Common myeloid progenitor, CD34-positive (primary cell): ENCODE results near the gene CCSER2.
A peak's percentile ranks its signal among the peaks of the same experiment; 100 is the strongest.
"Not testable (repeated sequence)": the region's sequence is repeated elsewhere in the genome, so short reads cannot be mapped to it uniquely, and the experiment has no call there.

ENCODE experiments used
- CTCF ChIA-PET: fragments of 350-600 bp; sonication (Branson Sonifier 250); formaldehyde crosslinking; loops from one replicate; lab custom pipeline; 2021; ENCODE audit warnings: antibody characterized with exemption; lab: Charles Lee
- POLR2A ChIA-PET: fragments of 350-600 bp; sonication (Branson Sonifier 250); formaldehyde crosslinking; loops from one replicate; lab custom pipeline; 2021; ENCODE audit warnings: antibody characterized with exemption; lab: Charles Lee
- DNase-seq, 3 donors: peaks; one replicate each; pipeline versions ENCODE4 v3.0.0 to v3.0.0-alpha.2; 2013
- H3K27ac ChIP-seq, 2 experiments: 1 replicate in 1 of 2; 2 replicates in 1 of 2; pipeline ENCODE4 v1.7.0; 2013; ENCODE audit warnings: inconsistent platforms in 2 of 2, low read length in 2 of 2, mild to moderate bottlenecking in 2 of 2, low read depth in 1 of 2, moderate library complexity in 1 of 2; ENCODE audit not compliant: severe bottlenecking in 2 of 2, insufficient read depth in 1 of 2, poor library complexity in 1 of 2
- H3K27me3 ChIP-seq, 5 experiments: replicated peaks in 2 of 5; 1 replicate in 3 of 5; 2 replicates in 2 of 5; pipeline versions ENCODE4 v1.6.1 to v1.7.0; 2013; ENCODE audit warnings: low read length in 4 of 5, mild to moderate bottlenecking in 2 of 5, moderate library complexity in 2 of 5, inconsistent platforms in 1 of 5; ENCODE audit not compliant: insufficient read depth in 5 of 5, control insufficient read depth in 4 of 5
- H3K36me3 ChIP-seq, 4 experiments: 1 replicate in 2 of 4; 2 replicates in 2 of 4; pipeline versions ENCODE4 v1.6.1 to v1.7.0; 2013; ENCODE audit warnings: low read length in 3 of 4, control low read depth in 1 of 4, mild to moderate bottlenecking in 1 of 4; ENCODE audit not compliant: control insufficient read depth in 4 of 4, insufficient read depth in 4 of 4
- H3K4me1 ChIP-seq, 4 experiments: 1 replicate in 3 of 4; 2 replicates in 1 of 4; pipeline versions ENCODE4 v1.6.1 to v1.7.1; 2013; ENCODE audit warnings: low read length in 3 of 4, mild to moderate bottlenecking in 3 of 4, control low read depth in 1 of 4, inconsistent platforms in 1 of 4, moderate library complexity in 1 of 4; ENCODE audit not compliant: control insufficient read depth in 4 of 4, insufficient read depth in 4 of 4; ENCODE audit errors: control extremely low read depth in 1 of 4
- H3K4me3 ChIP-seq, 7 experiments: 1 replicate in 4 of 7; 2 replicates in 3 of 7; pipeline versions ENCODE4 v1.5.1 to v1.7.0; 2013; ENCODE audit warnings: mild to moderate bottlenecking in 7 of 7, low read length in 6 of 7, moderate library complexity in 6 of 7, inconsistent platforms in 2 of 7, low read depth in 2 of 7, control low read depth in 1 of 7; ENCODE audit not compliant: insufficient read depth in 4 of 7, control insufficient read depth in 1 of 7; ENCODE audit errors: extremely low read depth in 1 of 7
- H3K9me3 ChIP-seq, 5 experiments: 1 replicate in 4 of 5; 2 replicates in 1 of 5; pipeline versions ENCODE4 v1.6.1 to v1.7.1; 2013; ENCODE audit warnings: low read length in 4 of 5, mild to moderate bottlenecking in 2 of 5, inconsistent platforms in 1 of 5, low read depth in 1 of 5, moderate library complexity in 1 of 5; ENCODE audit not compliant: control insufficient read depth in 4 of 5, insufficient read depth in 2 of 5; ENCODE audit errors: control extremely low read depth in 1 of 5
- WGBS: methylation state at CpG from one replicate; pipeline ENCODE4 v1.1.5; 2013; ENCODE audit not compliant: insufficient coverage; 5-methylcytosine and 5-hydroxymethylcytosine counted together

The CCSER2 gene

GRCh38 chr10:84341983-84342382 lies 13.6 kb downstream of the CCSER2 start:
- no peak for DNase-seq
- Histone ChIP-seq H3K36me3 (no peaks in the 10 kb centered on the region), H3K9me3 (no peaks in the 10 kb centered on the region), H3K4me3 (no peak overlapping the region), H3K27ac (no peak overlapping the region), H3K4me1 (peaks cover 0 to 3% (median under 1%) of the 10 kb centered on the region in 4 experiments), H3K27me3 (no peaks in the 10 kb centered on the region)
- ChIA-PET POLR2A (no interaction called here), CTCF (interaction anchor here (0.7 to 1.9 kb wide), 6 partner anchors 9 to 84 kb away, joined by 3 to 11 read pairs (median 4); no protein-coding TSS in a partner anchor)
- 100% methylated on average over 1 of the region's 1 CpG for WGBS

- ChIA-PET POLR2A (no interaction called here), CTCF (interaction anchor here (0.7 to 1.9 kb wide), 4 partner anchors 9 to 85 kb away, joined by 3 to 11 read pairs (median 3); no protein-coding TSS in a partner anchor)
- 100% methylated on average over 6 of the region's 6 CpGs for WGBS
- H3K36me3 ChIP-seq, result no peaks in the 10 kb centered on the region
- peaks cover 0 to 2% (median 0%) of the 10 kb centered on the region in 4 experiments for H3K4me1 ChIP-seq
- H3K4me3 ChIP-seq, result no peak overlapping the region
- H3K9me3 ChIP-seq, result no peaks in the 10 kb centered on the region
- H3K27me3 ChIP-seq, result no peaks in the 10 kb centered on the region
- no peak for DNase-seq
- H3K27ac ChIP-seq, result no peak overlapping the region
Observed at GRCh38 chr10:84342584-84342983, 14.2 kb downstream of the CCSER2 start.

- POLR2A ChIA-PET, result no interaction called here
- no CpG with 5 or more reads among the region's 1 CpG for WGBS
Observed at GRCh38 chr10:84343831-84344230, 15.4 kb downstream of the CCSER2 start.

GRCh38 chr10:84344526-84344925 lies 16.1 kb downstream of the CCSER2 start:
- Histone ChIP-seq H3K4me3 (no peak overlapping the region), H3K27me3 (no peaks in the 10 kb centered on the region), H3K4me1 (peaks cover 0 to 2% (median 0%) of the 10 kb centered on the region in 4 experiments), H3K27ac (no peak overlapping the region), H3K9me3 (no peaks in the 10 kb centered on the region), H3K36me3 (no peaks in the 10 kb centered on the region)
- DNase-seq, result peak in 2 of 3 donors; percentile 25 to 26
- ChIA-PET POLR2A (no interaction called here), CTCF (interaction anchor here (0.9 to 1.4 kb wide), 3 partner anchors 9 to 77 kb away, joined by 3 to 5 read pairs (median 4); no protein-coding TSS in a partner anchor)
- WGBS, result 100% methylated on average over 1 of the region's 4 CpGs

More at GRCh38 chr10:84343831-84344230, 15.4 kb downstream of the CCSER2 start:
- no peak overlapping the region for H3K4me3 ChIP-seq
- H3K9me3 ChIP-seq, result no peaks in the 10 kb centered on the region
- no peak overlapping the region for H3K27ac ChIP-seq
- H3K27me3 ChIP-seq, result no peaks in the 10 kb centered on the region
- H3K4me1 ChIP-seq, result peaks cover 0 to 2% (median 0%) of the 10 kb centered on the region in 4 experiments
- no peak for DNase-seq
- CTCF ChIA-PET, result interaction anchor here (1.0 to 1.4 kb wide), 3 partner anchors 9 to 77 kb away, joined by 3 to 5 read pairs (median 4); no protein-coding TSS in a partner anchor
- no peaks in the 10 kb centered on the region for H3K36me3 ChIP-seq

GRCh38 chr10:84347575-84348002 lies 19.2 kb downstream of the CCSER2 start:
- not testable (repeated sequence) for H3K27ac ChIP-seq, DNase-seq
- WGBS, result 99% methylated on average over 22 of the region's 31 CpGs

GRCh38 chr10:84348447-84348846 lies 20.1 kb downstream of the CCSER2 start:
- no peak overlapping the region for H3K27ac ChIP-seq
- no CpG with 5 or more reads among the region's 4 CpGs for WGBS
- DNase-seq, result no peak
- H3K4me1 ChIP-seq, result peaks cover 0 to 2% (median 0%) of the 10 kb centered on the region in 4 experiments
- ChIA-PET POLR2A (no interaction called here), CTCF (no interaction called here)
- no peak overlapping the region for H3K4me3 ChIP-seq
- H3K9me3 ChIP-seq, result no peaks in the 10 kb centered on the region
- H3K27me3 ChIP-seq, result no peaks in the 10 kb centered on the region
- no peaks in the 10 kb centered on the region for H3K36me3 ChIP-seq

More at GRCh38 chr10:84347575-84348002, 19.2 kb downstream of the CCSER2 start:
- H3K4me3 ChIP-seq, POLR2A ChIA-PET, H3K9me3 ChIP-seq, CTCF ChIA-PET, H3K36me3 ChIP-seq, H3K27me3 ChIP-seq, H3K4me1 ChIP-seq: not testable (repeated sequence)

- Histone ChIP-seq H3K36me3 (no peaks in the 10 kb centered on the region), H3K27me3 (no peaks in the 10 kb centered on the region), H3K27ac (no peak overlapping the region), H3K9me3 (no peaks in the 10 kb centered on the region), H3K4me1 (peaks cover 0 to 2% (median 0%) of the 10 kb centered on the region in 4 experiments), H3K4me3 (no peak overlapping the region)
- POLR2A ChIA-PET, result no interaction called here
- DNase-seq, result no peak
- CTCF ChIA-PET, result no interaction called here
- WGBS, result 100% methylated on average over 1 of the region's 2 CpGs
Observed at GRCh38 chr10:84348860-84349259, 20.5 kb downstream of the CCSER2 start.
